GM18951 (cell line): ENCODE data around the gene DBNDD1.
"Not testable (repeated sequence)": the region's sequence is repeated elsewhere in the genome, so short reads cannot be mapped to it uniquely, and the experiment has no call there.

ENCODE experiments used
- POLR2A ChIP-seq: IDR thresholded peaks from 4 replicates; pipeline ENCODE4 v1.6.1; 2011; ENCODE audit warnings: mild to moderate bottlenecking; ENCODE audit not compliant: insufficient read length, insufficient read depth; ENCODE audit errors: extremely low read depth
- in situ Hi-C: fragments of 300-500 bp; cut with MboI; formaldehyde crosslinking; loops from one replicate; pipeline ENCODE4 v1.12.0; 2022; ENCODE audit warnings: low sequenced_read_pairs, mixed read lengths, inconsistent platforms; ENCODE audit not compliant: unreplicated experiment

DBNDD1 gene

GRCh38 chr16:90000733-90001427 is 18.4 kb downstream of the DBNDD1 start:
- in situ Hi-C loops = no loop called here
- TF ChIP-seq POLR2A = no peak

- no peak for TF ChIP-seq POLR2A
- in situ Hi-C loops = no loop called here
Observed at GRCh38 chr16:89999831-90000574, 19.3 kb downstream of the DBNDD1 start.

GRCh38 chr16:89996178-89996489 is 23.1 kb downstream of the DBNDD1 start:
- no peak for TF ChIP-seq POLR2A
- in situ Hi-C loops = no loop called here

GRCh38 chr16:89995475-89996177 is 23.6 kb downstream of the DBNDD1 start:
- in situ Hi-C loops = not testable (repeated sequence)

- in situ Hi-C loops = not testable (repeated sequence)
Observed at GRCh38 chr16:89994721-89995474, 24.4 kb downstream of the DBNDD1 start.

GRCh38 chr16:89994389-89994720 is 24.9 kb downstream of the DBNDD1 start:
- in situ Hi-C loops = no loop called here
- no peak for TF ChIP-seq POLR2A

- in situ Hi-C loops = no loop called here
- no peak for TF ChIP-seq POLR2A
Observed at GRCh38 chr16:89993971-89994370, 25.3 kb downstream of the DBNDD1 start.

GRCh38 chr16:89993377-89993776 is 25.9 kb downstream of the DBNDD1 start:
- in situ Hi-C loops = no loop called here
- TF ChIP-seq POLR2A = no peak

- no peak for TF ChIP-seq POLR2A
- in situ Hi-C loops = no loop called here
Observed at GRCh38 chr16:89990799-89991198, 28.5 kb downstream of the DBNDD1 start.

- TF ChIP-seq POLR2A = no peak
- in situ Hi-C loops = no loop called here
Observed at GRCh38 chr16:89988951-89989350, 30.3 kb downstream of the DBNDD1 start.

- TF ChIP-seq POLR2A = no peak
- in situ Hi-C loops = no loop called here
Observed at GRCh38 chr16:89987169-89987568, 32.1 kb downstream of the DBNDD1 start.

GRCh38 chr16:89986600-89986999 is 32.7 kb downstream of the DBNDD1 start:
- no peak for TF ChIP-seq POLR2A
- in situ Hi-C loops = no loop called here

GRCh38 chr16:89985219-89985618 is 34.0 kb downstream of the DBNDD1 start:
- in situ Hi-C loops = no loop called here
- TF ChIP-seq POLR2A = no peak
